ENCODE measurements around the gene HORMAD2. TPM values are rescaled to one million over a fixed set of nuclear protein-coding genes. Genes with fewer than 3 reads are reported as not detected.

HORMAD2 gene
- total and polyA plus RNA-seq, 2 donors (not counting 3 experiments of a cell fraction or from before 2014, with no cell fraction given), result not detected

DNA sequence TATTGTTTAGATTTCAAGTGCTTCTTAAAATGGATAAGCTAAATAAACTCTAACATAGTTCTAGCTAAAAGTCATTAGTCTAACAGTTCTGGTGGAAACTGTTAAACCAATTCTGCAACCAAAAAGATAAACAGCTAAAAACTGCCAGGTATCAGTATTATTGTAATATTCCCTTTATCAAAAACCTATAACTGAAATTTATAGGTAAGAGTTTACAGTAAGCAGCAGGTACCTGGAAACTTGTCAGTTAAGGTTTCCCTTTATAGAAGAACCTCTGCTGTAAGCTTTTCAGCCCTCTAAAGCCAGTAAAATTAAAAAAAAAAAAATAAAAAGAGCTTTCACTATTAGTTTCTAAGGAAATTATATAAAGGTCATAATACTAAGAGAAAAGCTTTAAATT is 105.3 kb downstream of the HORMAD2 start:
- H3K79me2 ChIP-seq (ENCODE audit: control insufficient read depth, insufficient read depth, low read length), result no peaks in the 10 kb centered on the region
- TF ChIP-seq JUN (IDR thresholded peaks at IDR 0.05; ENCODE audit: borderline replicate concordance, insufficient read depth, insufficient read length, low read depth) (no peak), EZH2 (IDR thresholded peaks at IDR 0.05; ENCODE audit: borderline replicate concordance, low read depth, low read length, severe bottlenecking) (no peak), GATA2 (IDR thresholded peaks at IDR 0.05; ENCODE audit: insufficient read depth, insufficient read length, low read depth, low read length) (no peak), POLR2A (IDR thresholded peaks at IDR 0.05; ENCODE audit: low read depth, low read length) (no peak), FOS (IDR thresholded peaks at IDR 0.05; ENCODE audit: borderline replicate concordance, insufficient read depth, low read length) (no peak), MYC (IDR thresholded peaks at IDR 0.05; ENCODE audit: low read depth, low read length) (no peak), POLR2AphosphoS5 (IDR thresholded peaks at IDR 0.05; ENCODE audit: insufficient read depth, low read depth, low read length) (no peak)
- TF ChIP-seq, protein P1, sequence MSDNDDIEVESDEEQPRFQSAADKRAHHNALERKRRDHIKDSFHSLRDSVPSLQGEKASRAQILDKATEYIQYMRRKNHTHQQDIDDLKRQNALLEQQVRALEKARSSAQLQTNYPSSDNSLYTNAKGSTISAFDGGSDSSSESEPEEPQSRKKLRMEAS (IDR thresholded peaks at IDR 0.05; ENCODE audit: insufficient read depth, insufficient read length), result no peak
- TF ChIP-seq, protein P2, sequence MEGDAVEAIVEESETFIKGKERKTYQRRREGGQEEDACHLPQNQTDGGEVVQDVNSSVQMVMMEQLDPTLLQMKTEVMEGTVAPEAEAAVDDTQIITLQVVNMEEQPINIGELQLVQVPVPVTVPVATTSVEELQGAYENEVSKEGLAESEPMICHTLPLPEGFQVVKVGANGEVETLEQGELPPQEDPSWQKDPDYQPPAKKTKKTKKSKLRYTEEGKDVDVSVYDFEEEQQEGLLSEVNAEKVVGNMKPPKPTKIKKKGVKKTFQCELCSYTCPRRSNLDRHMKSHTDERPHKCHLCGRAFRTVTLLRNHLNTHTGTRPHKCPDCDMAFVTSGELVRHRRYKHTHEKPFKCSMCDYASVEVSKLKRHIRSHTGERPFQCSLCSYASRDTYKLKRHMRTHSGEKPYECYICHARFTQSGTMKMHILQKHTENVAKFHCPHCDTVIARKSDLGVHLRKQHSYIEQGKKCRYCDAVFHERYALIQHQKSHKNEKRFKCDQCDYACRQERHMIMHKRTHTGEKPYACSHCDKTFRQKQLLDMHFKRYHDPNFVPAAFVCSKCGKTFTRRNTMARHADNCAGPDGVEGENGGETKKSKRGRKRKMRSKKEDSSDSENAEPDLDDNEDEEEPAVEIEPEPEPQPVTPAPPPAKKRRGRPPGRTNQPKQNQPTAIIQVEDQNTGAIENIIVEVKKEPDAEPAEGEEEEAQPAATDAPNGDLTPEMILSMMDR (IDR thresholded peaks at IDR 0.05; ENCODE audit: extremely low read depth in 1 of 2, insufficient read depth in 1 of 2, low read depth in 1 of 2, low read length in 2 of 2), result no peak
- H2AFZ ChIP-seq (ENCODE audit: low read depth, low read length), result no peak overlapping the region
- H3K9me3 ChIP-seq (replicated peaks; ENCODE audit: control insufficient read depth, insufficient read depth, low read length), result no peaks in the 10 kb centered on the region
- H3K9me1 ChIP-seq (replicated peaks; ENCODE audit: control insufficient read depth, extremely low read depth, insufficient read depth, low read length), result no peaks in the 10 kb centered on the region
- H3K36me3 ChIP-seq (ENCODE audit: control insufficient read depth in 2 of 2, extremely low read depth in 1 of 2, insufficient read depth in 2 of 2, low read length in 2 of 2), result no peaks in the 10 kb centered on the region
- no peaks in the 10 kb centered on the region for H4K20me1 ChIP-seq (replicated peaks; ENCODE audit: control insufficient read depth, extremely low read depth, insufficient read depth, low read length)
- H3K27ac ChIP-seq (ENCODE audit: insufficient read depth, low read depth, low read length), result no peak overlapping the region
- H3K9ac ChIP-seq (replicated peaks; ENCODE audit: extremely low read depth, insufficient read depth, low read length), result no peak overlapping the region
- peaks cover 5% of the 10 kb centered on the region for H3K4me1 ChIP-seq (ENCODE audit: control insufficient read depth, extremely low read depth, insufficient read depth, low read length)
- dilution Hi-C loops (cut with MboI; ENCODE audit: extremely low pct_ligation_motif_present, low sequenced_read_pairs) (no loop called here), intact Hi-C loops (cut with micrococcal nuclease) (no loop called here)
- FAIRE-seq (no peak), DNase-seq (ENCODE audit: low read depth, low spot score) (no peak)
- ChIA-PET CTCF (interaction anchor here (1.0 to 2.1 kb wide), 2 partner anchors 8 to 10 kb away, joined by 3 to 13 read pairs; no protein-coding TSS in a partner anchor), POLR2A (no interaction called here)
- no peak overlapping the region for H3K4me3 ChIP-seq (replicated peaks in 1 of 3; ENCODE audit: insufficient read depth in 1 of 3, low read depth in 1 of 3, low read length in 3 of 3)
- no TSS peak for BruUV-seq (replicated peaks)
- peaks cover 8 to 10% of the 10 kb centered on the region in 2 experiments for H3K27me3 ChIP-seq (ENCODE audit: control insufficient read depth in 2 of 2, insufficient read depth in 2 of 2, low read length in 2 of 2)
- H3K4me2 ChIP-seq (ENCODE audit: insufficient read depth, low read length), result no peak overlapping the region

Data from endothelial cell of umbilical vein (primary cell).